B cell (primary cell): ENCODE results near the gene PPM1M. TPM values are rescaled to one million over a fixed set of nuclear protein-coding genes. Genes with fewer than 3 reads are reported as not detected.
A peak's percentile ranks its signal among the peaks of the same experiment; 100 is the strongest.

Experiments used
- ATAC-seq: fragments of 200-7000 bp; cut with Tn5 transposase; one replicate; pipeline ENCODE4 v1.10.0; 2021; ENCODE audit warnings: low read depth, mild to moderate bottlenecking, moderate number of reproducible peaks, moderate library complexity
- CTCF ChIA-PET: fragments of 350-600 bp; sonication (Branson Sonifier 250); formaldehyde crosslinking; loops from one replicate; lab custom pipeline; 2021; ENCODE audit warnings: antibody characterized with exemption, inconsistent platforms; lab: Charles Lee
- POLR2A ChIA-PET: fragments of 350-600 bp; sonication (Branson Sonifier 250); formaldehyde crosslinking; loops from one replicate; lab custom pipeline; 2021; ENCODE audit warnings: antibody characterized with exemption; lab: Charles Lee
- DNase-seq: peaks from one replicate; pipeline ENCODE4 v3.0.0; 2013
- H2AFZ ChIP-seq: 2 replicates; pipeline ENCODE4 v1.6.1; 2012; ENCODE audit warnings: mild to moderate bottlenecking, low read depth, low read length; ENCODE audit not compliant: insufficient read depth, poor library complexity, severe bottlenecking
- H3K27ac ChIP-seq, 2 donors: 1 replicate in 1 of 2; 2 replicates in 1 of 2; pipeline ENCODE4 v1.5.1; 2012 to 2013; ENCODE audit warnings: low read length in 2 of 2, mild to moderate bottlenecking in 2 of 2, moderate library complexity in 1 of 2
- H3K27me3 ChIP-seq, 4 experiments: fragments of 200-600 bp in 1 of 4; sonication (generic) in 1 of 4; replicated peaks in 1 of 4; 1 replicate in 2 of 4; 2 replicates in 2 of 4; pipeline versions ENCODE4 v1.6.1 to v1.7.0; 2013 to 2016; ENCODE audit warnings: low read length in 3 of 4, mild to moderate bottlenecking in 2 of 4, mixed read lengths in 1 of 4, moderate library complexity in 1 of 4; ENCODE audit not compliant: insufficient read depth in 4 of 4, control insufficient read depth in 3 of 4; ENCODE audit errors: control extremely low read depth in 1 of 4
- H3K36me3 ChIP-seq, 2 experiments: replicated peaks in 1 of 2; 1 replicate in 1 of 2; 2 replicates in 1 of 2; pipeline versions ENCODE4 v1.6.1 to v1.7.1; 2013; ENCODE audit warnings: low read length in 1 of 2; ENCODE audit not compliant: insufficient read depth in 2 of 2, control insufficient read depth in 1 of 2; ENCODE audit errors: control extremely low read depth in 1 of 2, extremely low read depth in 1 of 2
- H3K4me1 ChIP-seq, 2 donors: fragments of 200-600 bp in 1 of 2; sonication (generic) in 1 of 2; 1 replicate in 1 of 2; 2 replicates in 1 of 2; pipeline versions ENCODE4 v1.5.1 to v1.6.1; 2013 to 2017; ENCODE audit warnings: low read length in 2 of 2; ENCODE audit not compliant: control insufficient read depth in 2 of 2, insufficient read depth in 2 of 2
- H3K4me2 ChIP-seq: replicated peaks from 2 replicates; pipeline ENCODE3; 2012; ENCODE audit warnings: mild to moderate bottlenecking, low read depth, low read length; ENCODE audit not compliant: poor library complexity, severe bottlenecking
- H3K4me3 ChIP-seq, 5 experiments: fragments of 200-600 bp in 1 of 5; sonication (generic) in 1 of 5; 1 replicate in 3 of 5; 2 replicates in 2 of 5; pipeline versions ENCODE4 v1.5.1 to v1.7.0; 2011 to 2016; ENCODE audit warnings: low read length in 4 of 5, mild to moderate bottlenecking in 4 of 5, low read depth in 2 of 5, control low read depth in 1 of 5, moderate library complexity in 1 of 5; ENCODE audit not compliant: insufficient read depth in 1 of 5; ENCODE audit errors: control extremely low read depth in 1 of 5, extremely low read depth in 1 of 5
- H3K79me2 ChIP-seq: fragments of 200-600 bp; sonication (generic); one replicate; pipeline ENCODE4 v1.6.0; 2016; ENCODE audit warnings: low read length; ENCODE audit not compliant: control insufficient read depth, insufficient read depth
- H3K9ac ChIP-seq: fragments of 200-600 bp; sonication (generic); 2 replicates; pipeline ENCODE4 v1.6.1; 2017; ENCODE audit warnings: mild to moderate bottlenecking, low read length, moderate library complexity
- H3K9me3 ChIP-seq, 3 donors: one replicate each; pipeline versions ENCODE4 v1.6.1 to v1.7.1; 2013; ENCODE audit warnings: low read length in 2 of 3; ENCODE audit not compliant: control insufficient read depth in 2 of 3, insufficient read depth in 1 of 3; ENCODE audit errors: control extremely low read depth in 1 of 3
- H4K20me1 ChIP-seq: 2 replicates; pipeline ENCODE4 v1.6.0; 2012; ENCODE audit warnings: mild to moderate bottlenecking, low read length; ENCODE audit not compliant: insufficient read depth, control insufficient read depth, poor library complexity, severe bottlenecking
- H3K27ac Mint-ChIP-seq: one replicate; pipeline ENCODE4 v1.8.0; 2021; ENCODE audit warnings: mixed read lengths
- H3K27me3 Mint-ChIP-seq: one replicate; pipeline ENCODE4 v1.8.0; 2021; ENCODE audit warnings: mixed read lengths
- H3K4me1 Mint-ChIP-seq: one replicate; pipeline ENCODE4 v1.8.0; 2021; ENCODE audit warnings: mixed read lengths
- H3K4me3 Mint-ChIP-seq: one replicate; pipeline ENCODE4 v1.8.0; 2021; ENCODE audit warnings: mixed read lengths
- H3K9me3 Mint-ChIP-seq: one replicate; pipeline ENCODE4 v1.8.0; 2022; ENCODE audit warnings: mixed read lengths; ENCODE audit not compliant: insufficient read depth
- CTCF ChIP-seq: fragments of 200-600 bp; IDR thresholded peaks from one replicate; pipeline ENCODE4 v1.8.0; 2022; ENCODE audit warnings: antibody characterized with exemption, mild to moderate bottlenecking
- EZH2 ChIP-seq: IDR thresholded peaks from 2 replicates; pipeline ENCODE4 v1.6.1; 2012; ENCODE audit warnings: borderline replicate concordance, low read depth, mild to moderate bottlenecking, moderate library complexity, low read length; ENCODE audit not compliant: insufficient read depth, poor library complexity, severe bottlenecking
- WGBS: methylation state at CpG from one replicate; pipeline ENCODE4 v1.1.5; 2013; ENCODE audit warnings: missing lambda C conversion rate; ENCODE audit not compliant: insufficient coverage; 5-methylcytosine and 5-hydroxymethylcytosine counted together
- intact Hi-C: fragments of 100-400 bp; cut with micrococcal nuclease; formaldehyde crosslinking; loops from one replicate; pipeline ENCODE4 v1.10.0; 2022
- polyA plus RNA-seq: library from polyadenylated mRNA; depleted of rRNA; stranded (reverse); fragments of >200 nt; gene quantifications from 2 replicates; pipeline ENCODE4 v1.2.3, GENCODE V29; 2012
- total RNA-seq, 2 donors: library from RNA; stranded (reverse); fragments of 120-200 nt in 1 of 2; gene quantifications; 1 replicate in 1 of 2; 2 replicates in 1 of 2; pipeline versions ENCODE4 v1.2.3 to v1.2.4, GENCODE V29; 2013 to 2022

PPM1M gene
- total and polyA plus RNA-seq, 2 donors (not counting 1 experiment from before 2014, with no cell fraction given) = 45.0 to 65.2 TPM

- peaks cover 81% of the 10 kb centered on the region for H3K79me2 ChIP-seq
Measured at GRCh38 chr3:52232279-52233107, 13.1 kb upstream of the PPM1M start.

More at GRCh38 chr3:52232279-52233107, 13.1 kb upstream of the PPM1M start:
- no peak overlapping the region for H3K4me3 ChIP-seq
- Mint-ChIP-seq H3K9me3 (no peaks in the 10 kb centered on the region), H3K4me1 (peaks cover 46% of the 10 kb centered on the region), H3K27me3 (no peaks in the 10 kb centered on the region), H3K27ac (no peak overlapping the region), H3K4me3 (no peak overlapping the region)
- H4K20me1 ChIP-seq = peaks cover 70% of the 10 kb centered on the region
- no peaks in the 10 kb centered on the region for H3K9me3 ChIP-seq
- H3K27ac ChIP-seq = no peak overlapping the region
- 57% methylated on average over 23 of the region's 28 CpGs for WGBS
- peaks cover 8 to 84% of the 10 kb centered on the region in 2 experiments for H3K36me3 ChIP-seq
- TF ChIP-seq EZH2 (no peak), CTCF (no peak)
- no peak overlapping the region for H3K9ac ChIP-seq
- no peaks in the 10 kb centered on the region for H3K27me3 ChIP-seq
- ChIA-PET CTCF (interaction anchor here (1.3 to 18.5 kb wide), 21 partner anchors 10 to 232 kb away, joined by 3 to 237 read pairs (median 6); partner anchors contain the start of genes GLYCTK, TLR9 and WDR82), POLR2A (interaction anchor here (0.6 to 2.7 kb wide), 5 partner anchors 12 to 258 kb away, joined by 3 to 13 read pairs (median 9); partner anchors contain the start of gene WDR82)
- no peak overlapping the region for H2AFZ ChIP-seq
- DNase-seq (peak; percentile 22), ATAC-seq (no peak)
- H3K4me2 ChIP-seq = peak overlapping the region; percentile 52
- intact Hi-C loops = no loop called here
- H3K4me1 ChIP-seq = peaks cover 20 to 44% of the 10 kb centered on the region in 2 donors
